Stomach (tissue), 4 donors: Measurements from ENCODE around the gene ACVRL1.

Experiments used
- POLR2A ChIP-seq, 4 donors: fragments of 450-650 bp; IDR thresholded peaks; one replicate each; pipeline ENCODE4 v1.6.1; 2016; ENCODE audit warnings: antibody characterized with exemption in 4 of 4, control low read depth in 2 of 4, mild to moderate bottlenecking in 1 of 4, moderate library complexity in 1 of 4
- TF ChIP-seq, protein P1 (sequence below), 7 experiments: fragments of 450-650 bp in 4 of 7; fragments of 200-600 bp in 3 of 7; sonication (generic) in 3 of 7; IDR thresholded peaks; one replicate each; pipeline ENCODE4 v1.5.1; 2016 to 2019; ENCODE audit warnings: antibody characterized with exemption in 7 of 7, control low read depth in 2 of 7, mild to moderate bottlenecking in 1 of 7

DNA sequence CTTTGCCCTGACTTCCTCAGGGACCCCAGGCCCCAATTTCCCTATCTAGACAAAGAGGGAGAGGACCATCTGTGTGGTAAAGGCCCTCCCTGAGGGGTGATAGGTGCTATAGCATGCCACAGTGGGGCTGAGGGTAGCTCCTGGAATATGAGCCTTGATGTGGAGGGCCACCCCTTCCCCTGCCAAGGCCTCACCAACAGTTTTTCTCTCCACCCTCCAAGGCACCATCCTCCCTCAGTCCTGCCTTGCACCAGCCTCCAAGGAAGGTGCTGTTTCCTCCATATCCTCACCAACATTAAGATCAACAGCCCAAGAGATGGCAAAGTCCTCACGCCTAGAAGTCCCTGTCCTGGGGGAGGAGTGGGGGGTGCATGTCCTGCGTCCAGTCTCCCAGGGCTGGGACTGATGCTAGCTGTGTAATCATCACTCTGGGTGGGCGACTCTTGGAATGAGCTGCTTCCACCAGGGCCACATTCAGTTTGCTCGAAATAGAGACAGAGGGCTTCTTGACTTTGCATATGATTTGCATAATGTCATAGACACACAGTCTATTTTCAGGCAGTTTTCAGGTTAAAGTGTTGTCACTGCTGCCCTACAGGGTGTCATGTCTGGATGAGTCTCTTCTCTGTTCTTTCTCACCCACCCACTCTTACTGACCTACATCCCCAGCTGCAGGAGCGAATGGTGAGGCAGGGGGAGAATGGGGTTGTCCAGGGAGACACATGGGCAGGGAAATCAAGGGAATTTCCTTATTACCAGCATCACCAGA, 17.4 kb downstream of the ACVRL1 start:
- TF ChIP-seq, protein P1, sequence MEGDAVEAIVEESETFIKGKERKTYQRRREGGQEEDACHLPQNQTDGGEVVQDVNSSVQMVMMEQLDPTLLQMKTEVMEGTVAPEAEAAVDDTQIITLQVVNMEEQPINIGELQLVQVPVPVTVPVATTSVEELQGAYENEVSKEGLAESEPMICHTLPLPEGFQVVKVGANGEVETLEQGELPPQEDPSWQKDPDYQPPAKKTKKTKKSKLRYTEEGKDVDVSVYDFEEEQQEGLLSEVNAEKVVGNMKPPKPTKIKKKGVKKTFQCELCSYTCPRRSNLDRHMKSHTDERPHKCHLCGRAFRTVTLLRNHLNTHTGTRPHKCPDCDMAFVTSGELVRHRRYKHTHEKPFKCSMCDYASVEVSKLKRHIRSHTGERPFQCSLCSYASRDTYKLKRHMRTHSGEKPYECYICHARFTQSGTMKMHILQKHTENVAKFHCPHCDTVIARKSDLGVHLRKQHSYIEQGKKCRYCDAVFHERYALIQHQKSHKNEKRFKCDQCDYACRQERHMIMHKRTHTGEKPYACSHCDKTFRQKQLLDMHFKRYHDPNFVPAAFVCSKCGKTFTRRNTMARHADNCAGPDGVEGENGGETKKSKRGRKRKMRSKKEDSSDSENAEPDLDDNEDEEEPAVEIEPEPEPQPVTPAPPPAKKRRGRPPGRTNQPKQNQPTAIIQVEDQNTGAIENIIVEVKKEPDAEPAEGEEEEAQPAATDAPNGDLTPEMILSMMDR (IDR thresholded peaks at IDR 0.05), result no peak
- no peak for TF ChIP-seq POLR2A (IDR thresholded peaks at IDR 0.05)
